ENCODE measurements around the gene ZNF22.
"Not testable (repeated sequence)": the region's sequence is repeated elsewhere in the genome, so short reads cannot be mapped to it uniquely, and the experiment has no call there.

The ZNF22 gene

DNA sequence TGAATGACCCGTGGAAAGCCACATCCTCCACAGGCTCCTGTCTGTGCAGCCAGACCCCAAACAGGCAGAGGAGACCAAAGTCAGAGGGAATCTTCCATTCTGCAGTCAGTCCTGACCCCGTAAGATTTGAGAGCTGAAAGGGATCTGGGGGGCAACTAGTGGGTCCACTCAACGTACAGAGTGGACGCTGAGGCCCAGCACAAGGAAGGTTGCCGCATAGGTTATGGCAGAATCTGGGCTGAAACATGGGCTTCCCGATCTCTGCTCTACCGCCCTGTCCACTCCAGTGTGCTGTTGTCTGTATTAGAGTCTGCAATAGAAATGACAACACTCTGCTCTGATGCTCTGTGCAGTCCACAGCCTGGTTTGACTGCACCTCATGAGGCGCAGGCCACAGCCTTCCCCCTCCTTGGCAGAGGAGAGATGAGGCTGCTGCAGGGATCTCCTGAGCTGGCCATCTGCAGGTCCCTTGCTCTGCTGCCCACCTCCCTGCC is 7.9 kb upstream of the ZNF22 start:
- DNase-seq = no peak

- no peak for DNase-seq
Measured at GRCh38 chr10:44993226-44993921, 7.3 kb upstream of the ZNF22 start.

- DNase-seq = no peak
Measured at GRCh38 chr10:44993922-44994751, 6.6 kb upstream of the ZNF22 start.

GRCh38 chr10:44994752-44995530 is 5.8 kb upstream of the ZNF22 start:
- DNase-seq = no peak

GRCh38 chr10:44995581-44995913 is 5.2 kb upstream of the ZNF22 start:
- DNase-seq = no peak

- no peak for DNase-seq
Measured at GRCh38 chr10:44995914-44996669, 4.6 kb upstream of the ZNF22 start.

- no peak for DNase-seq
Measured at GRCh38 chr10:44997105-44997748, 3.5 kb upstream of the ZNF22 start.

- DNase-seq = no peak
Measured at GRCh38 chr10:44998146-44998631, 2.5 kb upstream of the ZNF22 start.

GRCh38 chr10:45000138-45000751 is 478 bp upstream of the ZNF22 start:
- no peak for DNase-seq

- DNase-seq = peak; percentile 45
Measured at GRCh38 chr10:45001381-45002148, 842 bp downstream of the ZNF22 start.

DNA sequence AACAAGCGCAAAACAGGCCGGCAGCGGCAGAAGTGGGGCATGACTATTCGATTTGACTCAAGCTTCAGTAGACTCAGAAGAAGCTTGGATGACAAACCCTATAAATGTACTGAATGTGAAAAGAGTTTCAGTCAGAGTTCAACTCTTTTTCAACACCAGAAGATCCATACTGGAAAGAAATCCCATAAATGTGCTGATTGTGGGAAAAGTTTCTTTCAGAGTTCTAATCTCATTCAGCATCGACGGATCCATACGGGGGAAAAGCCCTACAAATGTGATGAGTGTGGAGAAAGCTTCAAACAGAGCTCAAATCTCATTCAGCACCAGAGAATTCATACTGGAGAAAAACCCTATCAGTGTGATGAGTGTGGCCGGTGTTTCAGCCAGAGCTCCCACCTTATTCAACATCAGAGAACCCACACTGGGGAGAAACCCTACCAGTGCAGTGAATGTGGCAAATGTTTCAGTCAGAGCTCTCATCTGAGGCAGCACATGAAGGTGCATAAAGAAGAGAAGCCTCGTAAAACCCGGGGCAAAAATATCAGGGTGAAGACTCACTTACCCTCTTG is 2.8 kb downstream of the ZNF22 start:
- no peak for DNase-seq

- DNase-seq = no peak
Measured at GRCh38 chr10:45004661-45005060, 3.9 kb downstream of the ZNF22 start.

- no peak for DNase-seq
Measured at GRCh38 chr10:45005284-45005683, 4.6 kb downstream of the ZNF22 start.

- no peak for DNase-seq
Measured at GRCh38 chr10:45006276-45007030, 5.7 kb downstream of the ZNF22 start.

GRCh38 chr10:45008524-45009161 is 7.9 kb downstream of the ZNF22 start:
- DNase-seq = peak; percentile 49

- DNase-seq = not testable (repeated sequence)
Measured at GRCh38 chr10:45014557-45014956, 13.8 kb downstream of the ZNF22 start.

DNA sequence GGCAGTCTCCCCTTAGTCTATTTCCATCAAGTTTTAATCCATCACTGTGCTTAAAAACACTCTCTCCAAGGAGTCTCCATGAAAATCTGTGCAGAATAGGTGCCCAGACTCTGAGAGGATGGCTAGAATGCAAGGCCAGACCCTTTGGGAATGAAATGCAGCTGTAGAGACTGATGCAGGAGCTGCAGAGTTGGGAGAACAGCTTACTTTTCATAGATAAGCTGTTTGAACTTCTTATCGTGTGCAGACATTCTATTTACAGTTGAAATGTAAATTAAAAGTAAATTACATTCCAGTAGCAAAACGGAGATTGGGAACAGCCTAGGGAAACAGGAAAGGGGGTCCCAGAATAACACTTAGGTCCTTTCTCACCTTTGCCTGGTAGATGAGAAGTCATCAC is 14.9 kb downstream of the ZNF22 start:
- DNase-seq = no peak

- DNase-seq = no peak
Measured at GRCh38 chr10:45023426-45023825, 22.7 kb downstream of the ZNF22 start.

DNA sequence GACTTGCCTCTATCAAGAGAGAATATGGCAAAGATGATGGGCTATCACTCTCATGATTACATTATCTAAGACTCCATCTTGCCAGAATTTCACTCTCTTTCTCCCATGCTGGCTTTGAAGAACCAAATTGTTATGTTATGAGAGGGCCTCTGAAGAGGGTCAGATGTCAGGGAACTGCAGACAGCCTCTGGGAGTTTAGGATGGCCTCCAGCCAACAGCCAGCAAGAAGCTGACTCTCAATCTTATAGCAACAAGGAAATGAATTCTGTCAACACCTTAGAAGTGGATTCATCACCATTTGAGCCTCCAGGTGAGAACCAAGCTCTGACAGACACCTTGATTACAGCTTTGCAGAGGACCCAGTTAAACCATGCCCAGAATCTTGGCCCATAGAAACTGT is 33.6 kb downstream of the ZNF22 start:
- DNase-seq = no peak

All from NCI-H1092 (cell line).